ENCODE results near the gene COG5.
"Not testable (repeated sequence)": the region's sequence is repeated elsewhere in the genome, so short reads cannot be mapped to it uniquely, and the experiment has no call there.

The COG5 gene

GRCh38 chr7:107276220-107276827 lies 287.4 kb downstream of the COG5 start:
- DNase-seq (ENCODE audit: low spot score), result no peak

GRCh38 chr7:107274506-107274905 lies 289.2 kb downstream of the COG5 start:
- no peak for DNase-seq (ENCODE audit: low spot score)

GRCh38 chr7:107269790-107270189 lies 293.9 kb downstream of the COG5 start:
- DNase-seq (ENCODE audit: low spot score), result no peak

- DNase-seq (ENCODE audit: low spot score), result no peak
Observed at GRCh38 chr7:107268594-107268993, 295.1 kb downstream of the COG5 start.

- DNase-seq (ENCODE audit: low spot score), result no peak
Observed at GRCh38 chr7:107267138-107267537, 296.6 kb downstream of the COG5 start.

- DNase-seq (ENCODE audit: low spot score), result no peak
Observed at GRCh38 chr7:107264723-107265122, 299.0 kb downstream of the COG5 start.

GRCh38 chr7:107262857-107263256 lies 300.9 kb downstream of the COG5 start:
- no peak for DNase-seq (ENCODE audit: low spot score)

- DNase-seq (ENCODE audit: low spot score), result no peak
Observed at GRCh38 chr7:107258737-107259136, 305.0 kb downstream of the COG5 start.

- DNase-seq (ENCODE audit: low spot score), result no peak
Observed at GRCh38 chr7:107255602-107256001, 308.1 kb downstream of the COG5 start.

GRCh38 chr7:107254398-107254985 lies 309.2 kb downstream of the COG5 start:
- DNase-seq (ENCODE audit: low spot score), result no peak

GRCh38 chr7:107253599-107253998 lies 310.1 kb downstream of the COG5 start:
- no peak for DNase-seq (ENCODE audit: low spot score)

- DNase-seq (ENCODE audit: low spot score), result no peak
Observed at GRCh38 chr7:107251963-107252362, 311.8 kb downstream of the COG5 start.

- DNase-seq (ENCODE audit: low spot score), result no peak
Observed at GRCh38 chr7:107248551-107249316, 315.0 kb downstream of the COG5 start.

- DNase-seq (ENCODE audit: low spot score), result not testable (repeated sequence)
Observed at GRCh38 chr7:107246836-107247235, 316.9 kb downstream of the COG5 start.

- no peak for DNase-seq (ENCODE audit: low spot score)
Observed at GRCh38 chr7:107244613-107245012, 319.1 kb downstream of the COG5 start.

GRCh38 chr7:107242267-107242666 lies 321.5 kb downstream of the COG5 start:
- DNase-seq (ENCODE audit: low spot score), result no peak

GRCh38 chr7:107237451-107237850 lies 326.3 kb downstream of the COG5 start:
- no peak for DNase-seq (ENCODE audit: low spot score)

- DNase-seq (ENCODE audit: low spot score), result no peak
Observed at GRCh38 chr7:107236862-107237261, 326.9 kb downstream of the COG5 start.

GRCh38 chr7:107234436-107234835 lies 329.3 kb downstream of the COG5 start:
- DNase-seq (ENCODE audit: low spot score), result no peak

GRCh38 chr7:107233981-107234380 lies 329.7 kb downstream of the COG5 start:
- DNase-seq (ENCODE audit: low spot score), result no peak

- no peak for DNase-seq (ENCODE audit: low spot score)
Observed at GRCh38 chr7:107233174-107233573, 330.5 kb downstream of the COG5 start.

- DNase-seq (ENCODE audit: low spot score), result no peak
Observed at GRCh38 chr7:107232568-107233090, 331.1 kb downstream of the COG5 start.

- no peak for DNase-seq (ENCODE audit: low spot score)
Observed at GRCh38 chr7:107230334-107230733, 333.4 kb downstream of the COG5 start.

Data from HuH-7 (cell line).